ENCODE results near the gene DYRK1A.

Gene DYRK1A

DNA sequence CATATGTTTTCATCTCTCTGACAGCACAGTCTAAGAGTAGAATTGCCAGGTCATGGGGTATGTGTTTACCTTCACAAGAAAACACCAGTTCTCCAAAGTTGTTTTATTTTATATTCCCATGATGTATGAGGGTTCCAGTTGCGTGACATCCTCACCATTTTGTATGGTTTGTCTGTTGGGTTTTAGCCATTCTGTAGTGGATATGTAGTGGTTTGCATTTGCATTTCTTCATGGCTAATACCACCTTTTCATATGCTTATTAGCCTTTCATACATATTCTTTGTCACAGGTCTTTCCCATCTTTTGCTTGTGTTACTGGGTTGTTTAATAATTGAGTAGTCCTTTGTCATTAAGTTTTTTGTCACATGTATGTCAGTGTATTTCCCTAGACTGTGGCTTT, 132.1 kb downstream of the DYRK1A start:
- no peak overlapping the region for H3K4me3 ChIP-seq (ENCODE audit: low read depth in 1 of 2, low read length in 2 of 2)
- H3K9ac ChIP-seq (ENCODE audit: low read depth in 1 of 2, low read length in 2 of 2): no peak overlapping the region
- no peaks in the 10 kb centered on the region for H3K27me3 ChIP-seq (ENCODE audit: control insufficient read depth in 1 of 2, insufficient read depth in 2 of 2, low read length in 2 of 2)
- no peak overlapping the region for H3K27ac ChIP-seq (ENCODE audit: low read depth, low read length)
- H3K4me1 ChIP-seq (ENCODE audit: control insufficient read depth in 1 of 2, insufficient read depth in 2 of 2, low read length in 2 of 2): no peaks in the 10 kb centered on the region
- no peaks in the 10 kb centered on the region for H3K9me3 ChIP-seq (ENCODE audit: control insufficient read depth in 1 of 2, low read length in 2 of 2)
- peaks cover 16 to 49% of the 10 kb centered on the region in 2 donors for H3K36me3 ChIP-seq (ENCODE audit: control insufficient read depth in 1 of 2, insufficient read depth in 2 of 2, low read length in 2 of 2)

DNA sequence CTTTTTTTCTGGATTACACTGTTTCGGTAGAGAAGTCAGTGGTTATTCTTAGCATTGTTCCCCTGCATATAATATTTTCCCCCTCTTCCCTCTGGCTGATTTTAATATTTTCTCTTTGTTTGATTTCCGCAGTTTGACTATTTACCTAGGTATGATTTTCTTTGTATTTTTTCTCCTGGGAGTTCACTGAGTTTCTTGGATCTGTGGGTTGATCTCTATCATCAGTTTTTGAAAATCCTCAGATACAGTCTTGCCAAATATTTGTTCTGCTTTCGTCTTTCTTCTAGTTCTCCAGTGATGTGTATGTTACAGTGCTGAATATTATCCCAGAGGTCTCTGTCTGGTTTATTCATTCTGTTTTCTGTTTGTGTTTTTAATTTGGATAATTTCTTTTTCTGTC, 136.4 kb downstream of the DYRK1A start:
- Histone ChIP-seq H3K4me1 (ENCODE audit: control insufficient read depth in 1 of 2, insufficient read depth in 2 of 2, low read length in 2 of 2) (no peaks in the 10 kb centered on the region), H3K27me3 (ENCODE audit: control insufficient read depth in 1 of 2, insufficient read depth in 2 of 2, low read length in 2 of 2) (no peaks in the 10 kb centered on the region), H3K9me3 (ENCODE audit: control insufficient read depth in 1 of 2, low read length in 2 of 2) (no peaks in the 10 kb centered on the region), H3K9ac (ENCODE audit: low read depth in 1 of 2, low read length in 2 of 2) (no peak overlapping the region), H3K27ac (ENCODE audit: low read depth, low read length) (no peak overlapping the region), H3K36me3 (ENCODE audit: control insufficient read depth in 1 of 2, insufficient read depth in 2 of 2, low read length in 2 of 2) (peaks cover 24 to 64% of the 10 kb centered on the region in 2 donors), H3K4me3 (ENCODE audit: low read depth in 1 of 2, low read length in 2 of 2) (no peak overlapping the region)

DNA sequence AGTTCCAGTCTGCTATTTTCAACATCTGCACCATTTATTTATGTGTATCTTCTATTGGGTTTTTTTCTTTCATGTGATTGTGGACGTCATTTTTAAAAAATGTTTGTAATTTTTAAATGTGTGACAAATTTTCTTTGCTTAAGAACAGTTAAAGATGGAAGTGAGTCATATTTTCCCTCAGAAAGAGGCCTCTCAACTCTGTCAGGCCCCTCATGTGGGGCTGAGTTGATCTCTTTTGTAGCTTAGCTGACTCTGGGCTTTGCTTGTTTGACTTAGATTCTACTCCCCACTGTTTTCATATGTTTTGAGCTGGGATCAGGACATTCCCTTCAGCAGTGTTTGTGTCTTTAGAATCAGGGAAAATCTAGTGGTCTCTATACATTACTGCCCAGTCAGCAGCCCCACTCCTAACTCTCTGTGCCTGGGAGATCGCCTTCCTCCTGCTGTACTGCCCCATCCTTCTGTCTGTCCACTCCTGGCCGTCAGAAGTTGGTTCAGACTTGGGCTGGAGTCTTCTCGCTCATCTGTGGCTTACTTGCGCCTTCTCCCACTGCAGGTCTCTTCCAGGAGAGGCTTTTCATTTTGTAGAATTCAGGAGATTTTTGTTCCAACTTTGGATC, 137.4 kb downstream of the DYRK1A start:
- H3K9ac ChIP-seq (ENCODE audit: low read depth in 1 of 2, low read length in 2 of 2): no peak overlapping the region
- H3K27ac ChIP-seq (ENCODE audit: low read depth, low read length): no peak overlapping the region
- no peaks in the 10 kb centered on the region for H3K9me3 ChIP-seq (ENCODE audit: control insufficient read depth in 1 of 2, low read length in 2 of 2)
- peaks cover 24 to 68% of the 10 kb centered on the region in 2 donors for H3K36me3 ChIP-seq (ENCODE audit: control insufficient read depth in 1 of 2, insufficient read depth in 2 of 2, low read length in 2 of 2)
- H3K27me3 ChIP-seq (ENCODE audit: control insufficient read depth in 1 of 2, insufficient read depth in 2 of 2, low read length in 2 of 2): no peaks in the 10 kb centered on the region
- no peak overlapping the region for H3K4me3 ChIP-seq (ENCODE audit: low read depth in 1 of 2, low read length in 2 of 2)
- H3K4me1 ChIP-seq (ENCODE audit: control insufficient read depth in 1 of 2, insufficient read depth in 2 of 2, low read length in 2 of 2): no peaks in the 10 kb centered on the region

DNA sequence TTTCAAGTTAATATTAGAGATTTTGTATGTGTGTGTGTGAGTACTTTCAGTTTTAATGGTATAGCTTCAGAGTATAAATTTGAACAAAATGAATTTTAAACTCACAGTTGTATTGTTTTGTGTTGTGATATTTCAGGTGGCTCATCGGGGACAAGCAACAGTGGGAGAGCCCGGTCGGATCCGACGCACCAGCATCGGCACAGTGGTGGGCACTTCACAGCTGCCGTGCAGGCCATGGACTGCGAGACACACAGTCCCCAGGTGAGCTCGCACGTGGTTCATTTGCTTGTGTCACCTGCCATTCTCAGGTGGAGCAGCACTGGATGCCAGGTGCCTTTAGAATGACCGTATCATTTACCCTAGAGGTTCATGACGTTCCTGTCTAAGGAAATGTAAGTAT, 139.4 kb downstream of the DYRK1A start:
- H3K27me3 ChIP-seq (ENCODE audit: control insufficient read depth in 1 of 2, insufficient read depth in 2 of 2, low read length in 2 of 2): no peaks in the 10 kb centered on the region
- no peaks in the 10 kb centered on the region for H3K4me1 ChIP-seq (ENCODE audit: control insufficient read depth in 1 of 2, insufficient read depth in 2 of 2, low read length in 2 of 2)
- peaks cover 41 to 84% of the 10 kb centered on the region in 2 donors for H3K36me3 ChIP-seq (ENCODE audit: control insufficient read depth in 1 of 2, insufficient read depth in 2 of 2, low read length in 2 of 2)
- no peak overlapping the region for H3K27ac ChIP-seq (ENCODE audit: low read depth, low read length)
- no peak overlapping the region for H3K4me3 ChIP-seq (ENCODE audit: low read depth in 1 of 2, low read length in 2 of 2)
- no peaks in the 10 kb centered on the region for H3K9me3 ChIP-seq (ENCODE audit: control insufficient read depth in 1 of 2, low read length in 2 of 2)
- H3K9ac ChIP-seq (ENCODE audit: low read depth in 1 of 2, low read length in 2 of 2): no peak overlapping the region

DNA sequence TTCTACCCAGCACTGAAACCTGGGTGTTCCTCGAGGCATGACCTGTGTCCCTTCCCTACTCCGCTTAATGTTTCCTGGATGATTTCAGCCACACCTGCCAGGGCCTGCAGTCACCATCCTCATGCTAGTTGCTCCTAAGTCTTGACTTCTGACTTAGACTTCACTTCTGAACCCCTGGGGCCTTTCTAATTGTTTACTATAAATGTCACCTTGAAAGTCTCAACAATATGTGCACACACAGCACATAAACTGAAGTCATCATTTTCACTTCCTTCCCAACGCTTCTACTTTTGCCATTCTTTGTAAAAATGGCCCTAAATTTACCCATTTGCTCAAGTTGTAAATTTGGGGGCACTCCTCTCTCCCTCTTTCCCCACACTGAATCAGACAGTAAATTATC, 141.1 kb downstream of the DYRK1A start:
- H3K27me3 ChIP-seq (ENCODE audit: control insufficient read depth in 1 of 2, insufficient read depth in 2 of 2, low read length in 2 of 2): no peaks in the 10 kb centered on the region
- no peaks in the 10 kb centered on the region for H3K9me3 ChIP-seq (ENCODE audit: control insufficient read depth in 1 of 2, low read length in 2 of 2)
- H3K9ac ChIP-seq (ENCODE audit: low read depth in 1 of 2, low read length in 2 of 2): no peak overlapping the region
- peaks cover 58 to 90% of the 10 kb centered on the region in 2 donors for H3K36me3 ChIP-seq (ENCODE audit: control insufficient read depth in 1 of 2, insufficient read depth in 2 of 2, low read length in 2 of 2)
- H3K27ac ChIP-seq (ENCODE audit: low read depth, low read length): no peak overlapping the region
- no peaks in the 10 kb centered on the region for H3K4me1 ChIP-seq (ENCODE audit: control insufficient read depth in 1 of 2, insufficient read depth in 2 of 2, low read length in 2 of 2)
- no peak overlapping the region for H3K4me3 ChIP-seq (ENCODE audit: low read depth in 1 of 2, low read length in 2 of 2)

DNA sequence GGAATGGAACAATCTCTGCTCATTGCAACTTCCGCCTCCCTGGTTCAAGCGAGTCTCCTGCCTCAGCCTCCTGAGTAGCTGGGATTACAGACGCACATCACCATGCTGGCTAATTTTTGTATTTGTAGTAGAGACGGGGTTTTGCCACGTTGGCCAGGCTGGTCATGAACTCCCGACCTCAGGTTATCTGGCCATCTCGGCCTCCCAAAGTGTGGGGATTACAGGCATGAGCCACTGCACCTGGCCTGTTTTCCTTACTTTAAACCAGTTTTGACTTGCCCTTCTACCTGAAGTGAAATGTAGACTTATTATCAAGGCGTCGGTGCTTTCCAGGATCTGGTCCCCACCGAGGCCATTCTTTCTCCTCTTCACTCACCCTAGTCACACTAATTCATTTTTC, 141.8 kb downstream of the DYRK1A start:
- Histone ChIP-seq H3K27me3 (ENCODE audit: control insufficient read depth in 1 of 2, insufficient read depth in 2 of 2, low read length in 2 of 2) (no peaks in the 10 kb centered on the region), H3K27ac (ENCODE audit: low read depth, low read length) (no peak overlapping the region), H3K9ac (ENCODE audit: low read depth in 1 of 2, low read length in 2 of 2) (no peak overlapping the region), H3K4me3 (ENCODE audit: low read depth in 1 of 2, low read length in 2 of 2) (no peak overlapping the region), H3K36me3 (ENCODE audit: control insufficient read depth in 1 of 2, insufficient read depth in 2 of 2, low read length in 2 of 2) (peaks cover 58 to 90% of the 10 kb centered on the region in 2 donors), H3K4me1 (ENCODE audit: control insufficient read depth in 1 of 2, insufficient read depth in 2 of 2, low read length in 2 of 2) (no peaks in the 10 kb centered on the region), H3K9me3 (ENCODE audit: control insufficient read depth in 1 of 2, low read length in 2 of 2) (no peaks in the 10 kb centered on the region)

DNA sequence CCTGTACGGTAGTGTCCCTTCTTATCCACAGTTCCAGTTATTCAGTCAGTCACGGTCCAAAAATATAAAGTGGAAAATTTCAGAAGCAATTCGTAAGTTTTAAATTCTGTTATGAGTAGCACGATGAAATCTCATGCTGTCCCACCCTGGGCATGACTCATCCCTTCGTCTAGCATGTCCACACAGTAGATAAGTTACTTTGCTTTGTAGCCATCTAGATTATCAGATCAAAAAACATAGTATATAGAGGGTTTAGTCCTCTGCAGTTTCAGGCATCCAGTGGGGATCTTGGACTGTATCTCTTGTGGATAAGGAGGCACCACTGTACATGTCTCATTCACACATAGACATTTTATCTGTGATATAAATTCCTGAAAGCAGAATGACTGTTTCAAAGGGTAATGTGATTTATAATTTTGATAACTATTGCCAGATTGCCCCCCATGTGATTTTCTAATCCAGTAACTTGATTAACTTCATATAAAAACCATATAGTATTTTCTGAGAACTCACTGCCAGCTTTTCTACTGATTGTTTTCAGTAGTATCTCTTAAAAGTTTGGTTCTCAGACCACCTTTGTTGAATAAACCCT, 143.3 kb downstream of the DYRK1A start:
- Histone ChIP-seq H3K4me3 (ENCODE audit: low read depth in 1 of 2, low read length in 2 of 2) (no peak overlapping the region), H3K9me3 (ENCODE audit: control insufficient read depth in 1 of 2, low read length in 2 of 2) (no peaks in the 10 kb centered on the region), H3K36me3 (ENCODE audit: control insufficient read depth in 1 of 2, insufficient read depth in 2 of 2, low read length in 2 of 2) (peaks cover 64 to 88% of the 10 kb centered on the region in 2 donors), H3K27me3 (ENCODE audit: control insufficient read depth in 1 of 2, insufficient read depth in 2 of 2, low read length in 2 of 2) (no peaks in the 10 kb centered on the region), H3K9ac (ENCODE audit: low read depth in 1 of 2, low read length in 2 of 2) (no peak overlapping the region), H3K4me1 (ENCODE audit: control insufficient read depth in 1 of 2, insufficient read depth in 2 of 2, low read length in 2 of 2) (peaks cover 0 to 3% of the 10 kb centered on the region in 2 donors), H3K27ac (ENCODE audit: low read depth, low read length) (no peak overlapping the region)

DNA sequence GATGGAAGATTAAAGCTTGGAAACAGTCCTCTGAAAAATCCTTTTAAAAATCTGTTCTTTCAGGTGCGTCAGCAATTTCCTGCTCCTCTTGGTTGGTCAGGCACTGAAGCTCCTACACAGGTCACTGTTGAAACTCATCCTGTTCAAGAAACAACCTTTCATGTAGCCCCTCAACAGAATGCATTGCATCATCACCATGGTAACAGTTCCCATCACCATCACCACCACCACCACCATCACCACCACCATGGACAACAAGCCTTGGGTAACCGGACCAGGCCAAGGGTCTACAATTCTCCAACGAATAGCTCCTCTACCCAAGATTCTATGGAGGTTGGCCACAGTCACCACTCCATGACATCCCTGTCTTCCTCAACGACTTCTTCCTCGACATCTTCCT, 145.3 kb downstream of the DYRK1A start:
- H3K36me3 ChIP-seq (ENCODE audit: control insufficient read depth in 1 of 2, insufficient read depth in 2 of 2, low read length in 2 of 2): peaks cover 52 to 80% of the 10 kb centered on the region in 2 donors

DNA sequence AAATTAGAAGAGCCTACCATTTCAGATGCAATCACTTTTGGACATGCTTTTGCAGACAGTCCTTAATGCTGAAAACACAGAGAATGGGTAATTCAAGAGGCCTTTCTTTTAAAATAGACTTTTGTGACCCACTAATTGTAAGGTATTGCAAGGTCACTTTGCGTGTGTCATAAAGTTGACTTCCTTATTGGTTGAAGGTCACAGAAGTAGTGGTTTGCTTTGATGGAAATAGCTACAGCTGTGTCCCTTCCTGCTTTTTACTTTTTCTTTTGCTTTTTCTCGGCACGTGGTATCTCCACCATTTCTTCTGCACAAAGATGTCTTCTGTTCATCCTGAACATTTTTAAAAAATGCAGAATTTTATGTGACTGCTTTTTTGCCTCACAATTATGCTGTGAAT, 146.8 kb downstream of the DYRK1A start:
- no peak overlapping the region for H3K27ac ChIP-seq (ENCODE audit: low read depth, low read length)
- H3K4me1 ChIP-seq (ENCODE audit: control insufficient read depth in 1 of 2, insufficient read depth in 2 of 2, low read length in 2 of 2): peaks cover 0 to 3% of the 10 kb centered on the region in 2 donors
- no peak overlapping the region for H3K4me3 ChIP-seq (ENCODE audit: low read depth in 1 of 2, low read length in 2 of 2)
- H3K36me3 ChIP-seq (ENCODE audit: control insufficient read depth in 1 of 2, insufficient read depth in 2 of 2, low read length in 2 of 2): peaks cover 49 to 72% of the 10 kb centered on the region in 2 donors
- no peak overlapping the region for H3K9ac ChIP-seq (ENCODE audit: low read depth in 1 of 2, low read length in 2 of 2)
- H3K9me3 ChIP-seq (ENCODE audit: control insufficient read depth in 1 of 2, low read length in 2 of 2): no peaks in the 10 kb centered on the region
- no peaks in the 10 kb centered on the region for H3K27me3 ChIP-seq (ENCODE audit: control insufficient read depth in 1 of 2, insufficient read depth in 2 of 2, low read length in 2 of 2)

More for the DNA sequence above, 145.3 kb downstream of the DYRK1A start:
- Histone ChIP-seq H3K27ac (ENCODE audit: low read depth, low read length) (no peak overlapping the region), H3K27me3 (ENCODE audit: control insufficient read depth in 1 of 2, insufficient read depth in 2 of 2, low read length in 2 of 2) (no peaks in the 10 kb centered on the region), H3K4me1 (ENCODE audit: control insufficient read depth in 1 of 2, insufficient read depth in 2 of 2, low read length in 2 of 2) (peaks cover 0 to 3% of the 10 kb centered on the region in 2 donors), H3K9ac (ENCODE audit: low read depth in 1 of 2, low read length in 2 of 2) (no peak overlapping the region), H3K4me3 (ENCODE audit: low read depth in 1 of 2, low read length in 2 of 2) (no peak overlapping the region), H3K9me3 (ENCODE audit: control insufficient read depth in 1 of 2, low read length in 2 of 2) (no peaks in the 10 kb centered on the region)

DNA sequence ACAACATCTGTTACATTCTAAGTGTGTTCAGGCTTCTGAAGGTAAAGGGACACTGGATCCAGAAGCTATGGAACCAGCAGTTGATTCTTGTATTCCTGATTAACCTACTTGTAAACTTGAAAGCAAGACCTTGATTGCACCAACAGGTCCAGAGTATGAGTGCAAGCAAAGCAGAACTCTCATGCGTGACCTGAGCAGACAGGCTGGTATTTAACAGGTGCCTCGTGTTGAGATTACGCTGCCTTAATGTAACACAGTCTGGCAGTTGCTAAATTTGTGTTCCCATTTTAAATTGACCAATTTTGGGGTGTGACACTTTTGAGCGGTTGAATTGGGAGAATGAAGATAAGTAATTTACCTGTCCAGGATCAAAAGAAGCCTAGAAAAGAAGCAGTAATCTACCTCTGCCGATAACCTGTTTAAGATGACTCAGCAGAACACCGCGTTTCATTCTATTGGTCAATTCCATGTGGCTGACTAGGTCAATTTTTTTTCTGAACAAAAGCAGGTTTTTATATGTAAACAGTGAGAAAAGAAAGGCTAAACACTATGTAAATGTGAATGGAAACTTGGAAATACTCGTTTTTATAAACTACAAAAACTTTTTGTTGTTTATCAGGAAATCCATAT, 147.6 kb downstream of the DYRK1A start:
- Histone ChIP-seq H3K9me3 (ENCODE audit: control insufficient read depth in 1 of 2, low read length in 2 of 2) (no peaks in the 10 kb centered on the region), H3K27ac (ENCODE audit: low read depth, low read length) (no peak overlapping the region), H3K27me3 (ENCODE audit: control insufficient read depth in 1 of 2, insufficient read depth in 2 of 2, low read length in 2 of 2) (no peaks in the 10 kb centered on the region), H3K4me3 (ENCODE audit: low read depth in 1 of 2, low read length in 2 of 2) (no peak overlapping the region), H3K9ac (ENCODE audit: low read depth in 1 of 2, low read length in 2 of 2) (no peak overlapping the region), H3K4me1 (ENCODE audit: control insufficient read depth in 1 of 2, insufficient read depth in 2 of 2, low read length in 2 of 2) (peaks cover 0 to 3% of the 10 kb centered on the region in 2 donors), H3K36me3 (ENCODE audit: control insufficient read depth in 1 of 2, insufficient read depth in 2 of 2, low read length in 2 of 2) (peaks cover 49 to 65% of the 10 kb centered on the region in 2 donors)

Data from duodenal mucosa (tissue), 2 donors.